CD4-positive, alpha-beta T cell treated with Interleukin-2 at 100 ng/mL for 4 hours (primary cell): ENCODE data around the gene HECW1.
"Not testable (repeated sequence)": the region's sequence is repeated elsewhere in the genome, so short reads cannot be mapped to it uniquely, and the experiment has no call there.

Experiments used
- DNase-seq: peaks from one replicate; pipeline ENCODE4 v3.0.0-alpha.2; 2020; ENCODE audit warnings: low spot score

HECW1 gene

GRCh38 chr7:43311052-43311451 is 198.6 kb downstream of the HECW1 start:
- DNase-seq, result no peak

GRCh38 chr7:43311694-43312093 is 199.2 kb downstream of the HECW1 start:
- DNase-seq, result no peak

GRCh38 chr7:43313628-43314378 is 201.4 kb downstream of the HECW1 start:
- no peak for DNase-seq

- DNase-seq, result no peak
Observed at GRCh38 chr7:43314379-43315158, 202.1 kb downstream of the HECW1 start.

- no peak for DNase-seq
Observed at GRCh38 chr7:43317075-43317474, 204.6 kb downstream of the HECW1 start.

- no peak for DNase-seq
Observed at GRCh38 chr7:43318188-43318770, 205.8 kb downstream of the HECW1 start.

GRCh38 chr7:43325595-43325994 is 213.1 kb downstream of the HECW1 start:
- DNase-seq, result no peak

- no peak for DNase-seq
Observed at GRCh38 chr7:43328336-43328735, 215.9 kb downstream of the HECW1 start.

GRCh38 chr7:43328785-43329380 is 216.4 kb downstream of the HECW1 start:
- DNase-seq, result no peak

GRCh38 chr7:43332193-43332796 is 219.8 kb downstream of the HECW1 start:
- no peak for DNase-seq

- no peak for DNase-seq
Observed at GRCh38 chr7:43337191-43337590, 224.7 kb downstream of the HECW1 start.

GRCh38 chr7:43337811-43338210 is 225.4 kb downstream of the HECW1 start:
- DNase-seq, result no peak

- DNase-seq, result no peak
Observed at GRCh38 chr7:43341132-43341531, 228.7 kb downstream of the HECW1 start.

GRCh38 chr7:43343417-43343816 is 231.0 kb downstream of the HECW1 start:
- DNase-seq, result not testable (repeated sequence)

- DNase-seq, result not testable (repeated sequence)
Observed at GRCh38 chr7:43345696-43346095, 233.2 kb downstream of the HECW1 start.

- DNase-seq, result no peak
Observed at GRCh38 chr7:43351683-43352082, 239.2 kb downstream of the HECW1 start.

GRCh38 chr7:43353902-43354301 is 241.5 kb downstream of the HECW1 start:
- DNase-seq, result no peak

- no peak for DNase-seq
Observed at GRCh38 chr7:43362652-43363034, 250.2 kb downstream of the HECW1 start.

GRCh38 chr7:43363035-43363791 is 250.8 kb downstream of the HECW1 start:
- no peak for DNase-seq

GRCh38 chr7:43364391-43364790 is 251.9 kb downstream of the HECW1 start:
- DNase-seq, result no peak

GRCh38 chr7:43372676-43373355 is 260.4 kb downstream of the HECW1 start:
- no peak for DNase-seq
